HTR-8/SVneo (cell line): Measurements from ENCODE around the gene PRPSAP1.
"Not testable (repeated sequence)": the region's sequence is repeated elsewhere in the genome, so short reads cannot be mapped to it uniquely, and the experiment has no call there.

Source experiments
- DNase-seq: peaks from one replicate; pipeline ENCODE4 v3.0.0; 2011; ENCODE audit warnings: low spot score, mixed read lengths; ENCODE audit not compliant: insufficient read length
- FAIRE-seq: peaks from 2 replicates; lab custom pipeline; 2011; peaks lifted over from hg19 to GRCh38; lab: Jason Lieb, UNC

PRPSAP1 gene

GRCh38 chr17:76365256-76365903 is 11.7 kb upstream of the PRPSAP1 start:
- DNase-seq: no peak
- no peak for FAIRE-seq

- FAIRE-seq: no peak
These were observed 9.6 kb upstream of the PRPSAP1 start for GRCh38 chr17:76363107-76363842.

GRCh38 chr17:76360461-76360860 is 6.7 kb upstream of the PRPSAP1 start:
- FAIRE-seq: no peak
- no peak for DNase-seq

More at GRCh38 chr17:76363107-76363842, 9.6 kb upstream of the PRPSAP1 start:
- no peak for DNase-seq

GRCh38 chr17:76359776-76360175 is 6.1 kb upstream of the PRPSAP1 start:
- not testable (repeated sequence) for FAIRE-seq, DNase-seq

- FAIRE-seq (no peak), DNase-seq (no peak)
These were observed 5.7 kb upstream of the PRPSAP1 start for GRCh38 chr17:76359375-76359774.

- FAIRE-seq: no peak
- no peak for DNase-seq
These were observed 4.0 kb upstream of the PRPSAP1 start for GRCh38 chr17:76357597-76358158.

GRCh38 chr17:76356803-76357456 is 3.2 kb upstream of the PRPSAP1 start:
- no peak for DNase-seq
- no peak for FAIRE-seq

- no peak for DNase-seq
- no peak for FAIRE-seq
These were observed 1.1 kb upstream of the PRPSAP1 start for GRCh38 chr17:76354747-76355310.

GRCh38 chr17:76354317-76354729 is 607 bp upstream of the PRPSAP1 start:
- no peak for FAIRE-seq
- DNase-seq: no peak

- no peak for FAIRE-seq
- DNase-seq: peak; percentile 56
These were observed 615 bp downstream of the PRPSAP1 start for GRCh38 chr17:76353004-76353598.

- DNase-seq (no peak), FAIRE-seq (no peak)
These were observed 2.1 kb downstream of the PRPSAP1 start for GRCh38 chr17:76351526-76352071.

GRCh38 chr17:76350463-76350862 is 3.3 kb downstream of the PRPSAP1 start:
- DNase-seq (no peak), FAIRE-seq (no peak)

GRCh38 chr17:76346936-76347335 is 6.8 kb downstream of the PRPSAP1 start:
- not testable (repeated sequence) for FAIRE-seq, DNase-seq

- FAIRE-seq (no peak), DNase-seq (no peak)
These were observed 8.2 kb downstream of the PRPSAP1 start for GRCh38 chr17:76345377-76345974.

- FAIRE-seq (no peak), DNase-seq (no peak)
These were observed 10.6 kb downstream of the PRPSAP1 start for GRCh38 chr17:76343106-76343505.

GRCh38 chr17:76341301-76341700 is 12.4 kb downstream of the PRPSAP1 start:
- FAIRE-seq: no peak
- DNase-seq: no peak

GRCh38 chr17:76337413-76337777 is 16.3 kb downstream of the PRPSAP1 start:
- FAIRE-seq (no peak), DNase-seq (no peak)

- FAIRE-seq: no peak
- DNase-seq: no peak
These were observed 16.8 kb downstream of the PRPSAP1 start for GRCh38 chr17:76336756-76337412.
